ENCODE results near the gene MDN1. TPM values are rescaled to one million over a fixed set of nuclear protein-coding genes. Genes with fewer than 3 reads are reported as not detected.

Gene MDN1
- total and polyA plus RNA-seq, 2 of the 13 experiments (the other 11 are each of a cell fraction or from before 2014, with no cell fraction given) = 18.8 to 52.9 TPM

DNA sequence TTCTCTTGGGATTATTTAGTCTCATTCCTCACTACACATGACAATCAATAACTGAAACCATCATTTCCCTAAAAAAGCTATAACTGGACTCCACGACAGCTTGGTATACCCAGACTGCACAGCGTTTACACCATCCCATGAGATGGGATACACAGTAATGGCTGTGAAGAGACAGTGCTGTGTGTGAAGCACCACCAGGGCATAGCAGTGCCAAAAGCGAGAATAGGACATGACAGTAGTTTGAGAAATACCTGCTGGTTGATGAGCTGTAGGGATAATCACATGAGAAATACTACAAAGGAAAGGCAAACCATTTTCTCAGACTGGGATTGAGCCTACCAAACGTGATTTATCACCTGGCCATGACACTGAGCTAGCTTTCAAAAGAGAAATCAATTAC lies 158.6 kb downstream of the MDN1 start:
- 96% methylated on average over 4 of the region's 4 CpGs for WGBS (ENCODE audit: low lambda C conversion rate)
- no peak overlapping the region for H3K4me3 ChIP-seq (replicated peaks in 1 of 3; ENCODE audit: insufficient read depth in 1 of 3, low read depth in 2 of 3, low read length in 3 of 3)
- H3K4me1 ChIP-seq (ENCODE audit: insufficient read depth, low read length) = no peaks in the 10 kb centered on the region
- H3K36me3 ChIP-seq (replicated peaks in 1 of 2; ENCODE audit: control insufficient read depth in 1 of 2, insufficient read depth in 2 of 2, low read length in 2 of 2) = peaks cover 24 to 79% of the 10 kb centered on the region in 2 experiments
- H3K79me2 ChIP-seq (ENCODE audit: insufficient read depth, low read length) = no peaks in the 10 kb centered on the region
- H4K20me1 ChIP-seq (ENCODE audit: insufficient read depth, low read length) = no peaks in the 10 kb centered on the region
- ChIA-PET POLR2A (no interaction called here), CTCF (ENCODE audit: low intra/inter-chr PET ratio, low total read pairs) (no interaction called here)
- H3K9ac ChIP-seq (ENCODE audit: insufficient read depth, low read depth, low read length) = no peak overlapping the region
- H3K27ac ChIP-seq (ENCODE audit: extremely low read length, insufficient read depth, low read length) = no peak overlapping the region
- no peak overlapping the region for H3K4me2 ChIP-seq (ENCODE audit: low read depth, low read length)
- no peaks in the 10 kb centered on the region for H3K27me3 ChIP-seq (ENCODE audit: control insufficient read depth in 1 of 2, insufficient read depth in 2 of 2, low read length in 2 of 2)
- H3K9me3 ChIP-seq (ENCODE audit: low read length) = no peaks in the 10 kb centered on the region
- FAIRE-seq = no peak
- intact Hi-C loops (cut with micrococcal nuclease; ENCODE audit: unreplicated experiment) (no loop called here), in situ Hi-C loops (cut with HindIII; ENCODE audit: extremely low pct_ligation_motif_present, low pct_unique_long_range_greater_than_20kb) (no loop called here)
- DNase-seq (ENCODE audit: low spot score) = no peak
- BruUV-seq (replicated peaks) = no TSS peak
- no peak overlapping the region for H2AFZ ChIP-seq (ENCODE audit: low read length)
- ATAC-seq = no peak
- no peak for TF ChIP-seq SYNCRIP (IDR thresholded peaks at IDR 0.05; ENCODE audit: insufficient read depth, low read depth, low read length)
- TF ChIP-seq CEBPB (IDR thresholded peaks at IDR 0.05; ENCODE audit: borderline replicate concordance, low read depth, low read length) = no peak
- TF ChIP-seq ZNF83 (CRISPR knock-in tag; IDR thresholded peaks at IDR 0.05; ENCODE audit: borderline replicate concordance) = no peak
- TF ChIP-seq ZNF468 (CRISPR knock-in tag; IDR thresholded peaks at IDR 0.05) = no peak
- TF ChIP-seq XRCC5 (optimal IDR thresholded peaks at IDR 0.05; ENCODE audit: low read length) = no peak
- TF ChIP-seq, protein P1, sequence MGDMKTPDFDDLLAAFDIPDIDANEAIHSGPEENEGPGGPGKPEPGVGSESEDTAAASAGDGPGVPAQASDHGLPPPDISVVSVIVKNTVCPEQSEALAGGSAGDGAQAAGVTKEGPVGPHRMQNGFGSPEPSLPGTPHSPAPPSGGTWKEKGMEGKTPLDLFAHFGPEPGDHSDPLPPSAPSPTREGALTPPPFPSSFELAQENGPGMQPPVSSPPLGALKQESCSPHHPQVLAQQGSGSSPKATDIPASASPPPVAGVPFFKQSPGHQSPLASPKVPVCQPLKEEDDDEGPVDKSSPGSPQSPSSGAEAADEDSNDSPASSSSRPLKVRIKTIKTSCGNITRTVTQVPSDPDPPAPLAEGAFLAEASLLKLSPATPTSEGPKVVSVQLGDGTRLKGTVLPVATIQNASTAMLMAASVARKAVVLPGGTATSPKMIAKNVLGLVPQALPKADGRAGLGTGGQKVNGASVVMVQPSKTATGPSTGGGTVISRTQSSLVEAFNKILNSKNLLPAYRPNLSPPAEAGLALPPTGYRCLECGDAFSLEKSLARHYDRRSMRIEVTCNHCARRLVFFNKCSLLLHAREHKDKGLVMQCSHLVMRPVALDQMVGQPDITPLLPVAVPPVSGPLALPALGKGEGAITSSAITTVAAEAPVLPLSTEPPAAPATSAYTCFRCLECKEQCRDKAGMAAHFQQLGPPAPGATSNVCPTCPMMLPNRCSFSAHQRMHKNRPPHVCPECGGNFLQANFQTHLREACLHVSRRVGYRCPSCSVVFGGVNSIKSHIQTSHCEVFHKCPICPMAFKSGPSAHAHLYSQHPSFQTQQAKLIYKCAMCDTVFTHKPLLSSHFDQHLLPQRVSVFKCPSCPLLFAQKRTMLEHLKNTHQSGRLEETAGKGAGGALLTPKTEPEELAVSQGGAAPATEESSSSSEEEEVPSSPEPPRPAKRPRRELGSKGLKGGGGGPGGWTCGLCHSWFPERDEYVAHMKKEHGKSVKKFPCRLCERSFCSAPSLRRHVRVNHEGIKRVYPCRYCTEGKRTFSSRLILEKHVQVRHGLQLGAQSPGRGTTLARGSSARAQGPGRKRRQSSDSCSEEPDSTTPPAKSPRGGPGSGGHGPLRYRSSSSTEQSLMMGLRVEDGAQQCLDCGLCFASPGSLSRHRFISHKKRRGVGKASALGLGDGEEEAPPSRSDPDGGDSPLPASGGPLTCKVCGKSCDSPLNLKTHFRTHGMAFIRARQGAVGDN (CRISPR knock-in tag; IDR thresholded peaks at IDR 0.05) = no peak
- no peak for TF ChIP-seq GPN1 (CRISPR knock-in tag; IDR thresholded peaks at IDR 0.05; ENCODE audit: borderline replicate concordance)
- TF ChIP-seq, protein P2, sequence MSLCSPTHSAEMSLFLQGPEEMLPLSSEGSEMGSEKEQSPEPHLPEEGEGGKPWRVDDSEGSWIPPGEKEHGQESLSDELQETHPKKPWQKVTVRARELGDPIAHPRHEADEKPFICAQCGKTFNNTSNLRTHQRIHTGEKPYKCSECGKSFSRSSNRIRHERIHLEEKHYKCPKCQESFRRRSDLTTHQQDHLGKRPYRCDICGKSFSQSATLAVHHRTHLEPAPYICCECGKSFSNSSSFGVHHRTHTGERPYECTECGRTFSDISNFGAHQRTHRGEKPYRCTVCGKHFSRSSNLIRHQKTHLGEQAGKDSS (CRISPR knock-in tag; IDR thresholded peaks at IDR 0.05; ENCODE audit: borderline replicate concordance, low read depth) = no peak
- TF ChIP-seq, protein P3, sequence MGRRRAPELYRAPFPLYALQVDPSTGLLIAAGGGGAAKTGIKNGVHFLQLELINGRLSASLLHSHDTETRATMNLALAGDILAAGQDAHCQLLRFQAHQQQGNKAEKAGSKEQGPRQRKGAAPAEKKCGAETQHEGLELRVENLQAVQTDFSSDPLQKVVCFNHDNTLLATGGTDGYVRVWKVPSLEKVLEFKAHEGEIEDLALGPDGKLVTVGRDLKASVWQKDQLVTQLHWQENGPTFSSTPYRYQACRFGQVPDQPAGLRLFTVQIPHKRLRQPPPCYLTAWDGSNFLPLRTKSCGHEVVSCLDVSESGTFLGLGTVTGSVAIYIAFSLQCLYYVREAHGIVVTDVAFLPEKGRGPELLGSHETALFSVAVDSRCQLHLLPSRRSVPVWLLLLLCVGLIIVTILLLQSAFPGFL (CRISPR knock-in tag; IDR thresholded peaks at IDR 0.05) = no peak
- TF ChIP-seq HIVEP1 (CRISPR knock-in tag; IDR thresholded peaks at IDR 0.05) = no peak
- TF ChIP-seq ZNF543 (CRISPR knock-in tag; IDR thresholded peaks at IDR 0.05) = no peak
- no peak for TF ChIP-seq GTF3A (CRISPR knock-in tag; conservative IDR thresholded peaks at IDR 0.05)
- TF ChIP-seq PHF8 (CRISPR knock-in tag; IDR thresholded peaks at IDR 0.05) = no peak
- TF ChIP-seq ZNF598 (CRISPR knock-in tag; IDR thresholded peaks at IDR 0.05; ENCODE audit: borderline replicate concordance) = no peak
- no peak for TF ChIP-seq ZNF335 (CRISPR knock-in tag; IDR thresholded peaks at IDR 0.05)

Measured in HepG2 (cell line).